Astrocyte (in vitro differentiated cells and primary cell): ENCODE measurements around the gene CENPI.

Experiments
- EZH2 ChIP-seq: IDR thresholded peaks from 2 replicates; pipeline ENCODE4 v1.6.1; 2012; ENCODE audit warnings: mild to moderate bottlenecking, low read length, inconsistent platforms; ENCODE audit not compliant: insufficient read depth
- TF ChIP-seq, protein P1 (sequence below): IDR thresholded peaks from 2 replicates; pipeline ENCODE4 v1.5.1; 2011; ENCODE audit warnings: low read depth, mild to moderate bottlenecking, inconsistent platforms, low read length, moderate library complexity; ENCODE audit not compliant: insufficient read depth

- TF ChIP-seq, protein P1, sequence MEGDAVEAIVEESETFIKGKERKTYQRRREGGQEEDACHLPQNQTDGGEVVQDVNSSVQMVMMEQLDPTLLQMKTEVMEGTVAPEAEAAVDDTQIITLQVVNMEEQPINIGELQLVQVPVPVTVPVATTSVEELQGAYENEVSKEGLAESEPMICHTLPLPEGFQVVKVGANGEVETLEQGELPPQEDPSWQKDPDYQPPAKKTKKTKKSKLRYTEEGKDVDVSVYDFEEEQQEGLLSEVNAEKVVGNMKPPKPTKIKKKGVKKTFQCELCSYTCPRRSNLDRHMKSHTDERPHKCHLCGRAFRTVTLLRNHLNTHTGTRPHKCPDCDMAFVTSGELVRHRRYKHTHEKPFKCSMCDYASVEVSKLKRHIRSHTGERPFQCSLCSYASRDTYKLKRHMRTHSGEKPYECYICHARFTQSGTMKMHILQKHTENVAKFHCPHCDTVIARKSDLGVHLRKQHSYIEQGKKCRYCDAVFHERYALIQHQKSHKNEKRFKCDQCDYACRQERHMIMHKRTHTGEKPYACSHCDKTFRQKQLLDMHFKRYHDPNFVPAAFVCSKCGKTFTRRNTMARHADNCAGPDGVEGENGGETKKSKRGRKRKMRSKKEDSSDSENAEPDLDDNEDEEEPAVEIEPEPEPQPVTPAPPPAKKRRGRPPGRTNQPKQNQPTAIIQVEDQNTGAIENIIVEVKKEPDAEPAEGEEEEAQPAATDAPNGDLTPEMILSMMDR: no peak
- no peak for TF ChIP-seq EZH2
These were observed 19.0 kb upstream of the CENPI start, which contains the start of gene TMEM35A for GRCh38 chrX:101078716-101079598.
